DOHH2 (cell line): Measurements from ENCODE around the gene TFCP2L1.

Experiments used
- H3F3A ChIP-seq: fragments of 200-600 bp; sonication (generic), shearing (Covaris generic); 2 replicates; pipeline ENCODE4 v1.6.0; 2016; ENCODE audit warnings: antibody characterized with exemption, mild to moderate bottlenecking; ENCODE audit not compliant: control insufficient read depth, insufficient read depth
- H3K27ac ChIP-seq: fragments of 200-600 bp; sonication (generic); 2 replicates; pipeline ENCODE4 v1.5.1; 2014; ENCODE audit warnings: low read depth, mild to moderate bottlenecking, low read length, moderate library complexity
- H3K27me3 ChIP-seq: fragments of 200-600 bp; sonication (generic); 2 replicates; pipeline ENCODE4 v1.6.1; 2014; ENCODE audit warnings: mild to moderate bottlenecking, low read length, mixed read lengths; ENCODE audit not compliant: control insufficient read depth
- H3K36me3 ChIP-seq: fragments of 200-600 bp; sonication (generic); 2 replicates; pipeline ENCODE4 v1.6.1; 2014; ENCODE audit warnings: mild to moderate bottlenecking, low read length, moderate library complexity, mixed read lengths; ENCODE audit not compliant: control insufficient read depth
- H3K4me1 ChIP-seq: fragments of 200-600 bp; sonication (generic); 2 replicates; pipeline ENCODE4 v1.6.1; 2014; ENCODE audit warnings: mild to moderate bottlenecking, low read length, mixed read lengths; ENCODE audit not compliant: control insufficient read depth
- H3K4me2 ChIP-seq: fragments of 200-600 bp; sonication (generic); 2 replicates; pipeline ENCODE4 v1.6.0; 2014; ENCODE audit warnings: mild to moderate bottlenecking, low read length, moderate library complexity
- H3K4me3 ChIP-seq: fragments of 200-600 bp; sonication (generic); 2 replicates; pipeline ENCODE4 v1.5.1; 2014; ENCODE audit warnings: mild to moderate bottlenecking, low read length, mixed read lengths
- H3K79me2 ChIP-seq: fragments of 200-600 bp; sonication (generic); 2 replicates; pipeline ENCODE4 v1.6.1; 2014; ENCODE audit warnings: mild to moderate bottlenecking, low read length, mixed read lengths; ENCODE audit not compliant: control insufficient read depth
- H3K9me2 ChIP-seq: fragments of 200-600 bp; sonication (generic); replicated peaks from 2 replicates; pipeline ENCODE4 v1.6.1; 2014; ENCODE audit warnings: mild to moderate bottlenecking, low read length, mixed read lengths; ENCODE audit not compliant: control insufficient read depth
- H3K9me3 ChIP-seq: fragments of 200-600 bp; sonication (generic); 2 replicates; pipeline ENCODE4 v1.6.1; 2014; ENCODE audit warnings: antibody characterized with exemption, low read length, mixed read lengths; ENCODE audit not compliant: control insufficient read depth, insufficient read depth
- H4K20me1 ChIP-seq: fragments of 200-600 bp; sonication (generic); 2 replicates; pipeline ENCODE4 v1.6.0; 2014; ENCODE audit warnings: low read depth, mild to moderate bottlenecking, antibody characterized with exemption, low read length, moderate library complexity; ENCODE audit not compliant: control insufficient read depth, insufficient read depth
- EZH2phosphoT487 ChIP-seq: fragments of 200-600 bp; sonication (generic); IDR thresholded peaks from 2 replicates; pipeline ENCODE4 v1.6.1; 2017; ENCODE audit warnings: borderline replicate concordance, mild to moderate bottlenecking, antibody characterized with exemption, low read length, moderate library complexity, mixed read lengths
- TF ChIP-seq, protein P1 (sequence below): fragments of 200-600 bp; sonication (generic); IDR thresholded peaks from one replicate; pipeline ENCODE4 v1.5.1; 2014; ENCODE audit warnings: antibody characterized with exemption, mild to moderate bottlenecking, low read depth, low read length; ENCODE audit not compliant: poor library complexity, severe bottlenecking

TFCP2L1 gene

DNA sequence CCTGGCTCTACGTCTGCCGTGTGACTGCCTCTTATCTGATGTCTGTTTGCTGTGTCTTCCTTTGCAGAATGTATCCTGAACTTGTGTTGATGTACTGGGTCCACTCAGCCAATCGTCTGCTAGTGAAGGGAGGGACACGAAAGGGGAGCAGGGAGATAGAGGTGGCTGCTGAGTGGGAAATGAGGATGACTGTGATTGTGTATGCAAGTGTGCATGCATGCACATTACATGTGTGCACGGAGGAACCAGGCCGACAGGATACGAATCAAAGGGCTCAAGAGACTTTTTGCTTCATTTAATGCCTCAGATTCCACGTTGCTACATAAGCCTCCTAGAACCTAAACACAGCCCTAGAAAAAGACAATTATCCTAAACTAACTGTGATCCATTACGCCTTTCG lies 111.2 kb downstream of the TFCP2L1 start:
- Histone ChIP-seq H3K4me2 (no peak overlapping the region), H4K20me1 (no peaks in the 10 kb centered on the region), H3K27me3 (no peaks in the 10 kb centered on the region), H3K36me3 (no peaks in the 10 kb centered on the region), H3K4me1 (no peaks in the 10 kb centered on the region), H3K9me3 (no peaks in the 10 kb centered on the region), H3K79me2 (no peaks in the 10 kb centered on the region), H3K4me3 (no peak overlapping the region), H3K9me2 (no peaks in the 10 kb centered on the region), H3F3A (no peaks in the 10 kb centered on the region), H3K27ac (no peak overlapping the region)
- TF ChIP-seq, protein P1, sequence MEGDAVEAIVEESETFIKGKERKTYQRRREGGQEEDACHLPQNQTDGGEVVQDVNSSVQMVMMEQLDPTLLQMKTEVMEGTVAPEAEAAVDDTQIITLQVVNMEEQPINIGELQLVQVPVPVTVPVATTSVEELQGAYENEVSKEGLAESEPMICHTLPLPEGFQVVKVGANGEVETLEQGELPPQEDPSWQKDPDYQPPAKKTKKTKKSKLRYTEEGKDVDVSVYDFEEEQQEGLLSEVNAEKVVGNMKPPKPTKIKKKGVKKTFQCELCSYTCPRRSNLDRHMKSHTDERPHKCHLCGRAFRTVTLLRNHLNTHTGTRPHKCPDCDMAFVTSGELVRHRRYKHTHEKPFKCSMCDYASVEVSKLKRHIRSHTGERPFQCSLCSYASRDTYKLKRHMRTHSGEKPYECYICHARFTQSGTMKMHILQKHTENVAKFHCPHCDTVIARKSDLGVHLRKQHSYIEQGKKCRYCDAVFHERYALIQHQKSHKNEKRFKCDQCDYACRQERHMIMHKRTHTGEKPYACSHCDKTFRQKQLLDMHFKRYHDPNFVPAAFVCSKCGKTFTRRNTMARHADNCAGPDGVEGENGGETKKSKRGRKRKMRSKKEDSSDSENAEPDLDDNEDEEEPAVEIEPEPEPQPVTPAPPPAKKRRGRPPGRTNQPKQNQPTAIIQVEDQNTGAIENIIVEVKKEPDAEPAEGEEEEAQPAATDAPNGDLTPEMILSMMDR: no peak
- no peak for TF ChIP-seq EZH2phosphoT487

DNA sequence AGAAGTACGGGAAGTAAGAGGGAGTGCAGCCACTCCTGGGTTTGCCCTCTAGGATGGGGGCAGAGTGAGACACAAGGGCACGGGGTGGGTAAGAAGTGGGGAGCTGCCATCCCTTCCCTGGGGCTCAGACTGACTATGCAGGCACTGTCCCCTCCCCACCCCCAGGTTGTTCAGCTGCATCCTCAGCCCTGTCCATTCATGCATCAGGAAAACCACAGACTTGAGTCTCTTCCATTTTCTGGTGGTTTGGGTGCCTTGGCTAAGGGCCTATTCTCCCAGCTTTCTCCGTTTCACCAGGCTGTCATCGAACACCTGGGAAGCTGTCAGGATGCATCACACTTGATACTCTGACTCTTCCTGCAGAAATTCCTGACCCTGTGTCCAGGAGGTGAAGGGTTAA lies 111.9 kb downstream of the TFCP2L1 start:
- H3F3A ChIP-seq: no peaks in the 10 kb centered on the region
- no peak overlapping the region for H3K4me3 ChIP-seq
- H3K27me3 ChIP-seq: no peaks in the 10 kb centered on the region
- H3K79me2 ChIP-seq: no peaks in the 10 kb centered on the region
- no peak for TF ChIP-seq EZH2phosphoT487
- TF ChIP-seq, protein P1: no peak
- no peaks in the 10 kb centered on the region for H3K36me3 ChIP-seq
- H4K20me1 ChIP-seq: no peaks in the 10 kb centered on the region
- H3K4me1 ChIP-seq: no peaks in the 10 kb centered on the region
- H3K4me2 ChIP-seq: no peak overlapping the region
- H3K9me3 ChIP-seq: no peaks in the 10 kb centered on the region
- no peaks in the 10 kb centered on the region for H3K9me2 ChIP-seq
- no peak overlapping the region for H3K27ac ChIP-seq

DNA sequence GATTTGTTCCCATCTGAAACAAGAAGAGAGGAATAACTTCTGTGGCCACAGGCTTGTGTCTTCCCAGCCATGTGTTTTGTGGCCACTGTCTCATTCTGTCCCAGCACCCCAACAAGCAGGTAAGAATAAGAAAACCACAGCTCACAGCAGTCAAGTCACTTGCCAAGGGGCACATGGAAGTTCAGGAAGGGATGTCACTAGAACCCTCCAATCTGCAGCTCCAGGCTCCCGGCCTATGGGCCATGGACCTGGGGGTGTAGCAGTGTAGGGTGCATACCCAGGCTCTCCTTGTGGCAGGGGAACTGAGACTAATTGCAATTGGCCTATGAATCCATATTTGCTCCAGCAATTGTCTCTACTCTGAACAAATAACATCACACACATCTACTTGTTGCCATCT lies 112.5 kb downstream of the TFCP2L1 start:
- Histone ChIP-seq H3K27me3 (no peaks in the 10 kb centered on the region), H3K9me3 (no peaks in the 10 kb centered on the region), H3K36me3 (no peaks in the 10 kb centered on the region), H3K4me1 (no peaks in the 10 kb centered on the region), H3K4me2 (no peak overlapping the region), H4K20me1 (no peaks in the 10 kb centered on the region), H3K9me2 (no peaks in the 10 kb centered on the region), H3K4me3 (no peak overlapping the region), H3F3A (no peaks in the 10 kb centered on the region), H3K27ac (no peak overlapping the region), H3K79me2 (no peaks in the 10 kb centered on the region)
- TF ChIP-seq, protein P1: no peak
- TF ChIP-seq EZH2phosphoT487: no peak
